Activated CD4-positive, alpha-beta memory T cell treated with anti-CD3 and anti-CD28 coated beads, Interleukin-2, amount 10 ng/mL, durations not matched to agents 7 days and 5 days (primary cell): ENCODE data around the gene CFAP126. TPM values are rescaled to one million over a fixed set of nuclear protein-coding genes. Genes with fewer than 3 reads are reported as not detected.

Experiments used
- CTCF ChIA-PET: fragments of 350-600 bp; sonication (Branson Sonifier 250); formaldehyde crosslinking; loops from one replicate; lab custom pipeline; 2021; ENCODE audit warnings: antibody characterized with exemption, inconsistent platforms; lab: Charles Lee
- POLR2A ChIA-PET: fragments of 350-600 bp; sonication (Branson Sonifier 250); formaldehyde crosslinking; loops from one replicate; lab custom pipeline; 2021; ENCODE audit warnings: antibody characterized with exemption; lab: Charles Lee
- DNase-seq: peaks from one replicate; pipeline ENCODE4 v3.0.0-alpha.2; 2020
- H3K27ac Mint-ChIP-seq: one replicate; pipeline ENCODE4 v1.8.0; 2021; ENCODE audit warnings: mild to moderate bottlenecking, mixed read lengths
- H3K27me3 Mint-ChIP-seq: one replicate; pipeline ENCODE4 v1.8.0; 2021; ENCODE audit warnings: mixed read lengths
- H3K36me3 Mint-ChIP-seq: one replicate; pipeline ENCODE4 v1.8.0; 2021; ENCODE audit warnings: low read depth, mixed read lengths
- H3K4me1 Mint-ChIP-seq: one replicate; pipeline ENCODE4 v1.8.0; 2021; ENCODE audit warnings: mixed read lengths
- H3K4me3 Mint-ChIP-seq: one replicate; pipeline ENCODE4 v1.8.0; 2021; ENCODE audit warnings: mild to moderate bottlenecking, mixed read lengths
- H3K9me3 Mint-ChIP-seq: one replicate; pipeline ENCODE4 v1.8.0; 2021; ENCODE audit warnings: mixed read lengths
- total RNA-seq, 2 experiments: library from RNA; stranded (reverse); gene quantifications; one replicate each; pipeline ENCODE4 v1.2.3, GENCODE V29; 2021

CFAP126 gene
- total RNA-seq, 2 experiments from 2014 or later: not detected

DNA sequence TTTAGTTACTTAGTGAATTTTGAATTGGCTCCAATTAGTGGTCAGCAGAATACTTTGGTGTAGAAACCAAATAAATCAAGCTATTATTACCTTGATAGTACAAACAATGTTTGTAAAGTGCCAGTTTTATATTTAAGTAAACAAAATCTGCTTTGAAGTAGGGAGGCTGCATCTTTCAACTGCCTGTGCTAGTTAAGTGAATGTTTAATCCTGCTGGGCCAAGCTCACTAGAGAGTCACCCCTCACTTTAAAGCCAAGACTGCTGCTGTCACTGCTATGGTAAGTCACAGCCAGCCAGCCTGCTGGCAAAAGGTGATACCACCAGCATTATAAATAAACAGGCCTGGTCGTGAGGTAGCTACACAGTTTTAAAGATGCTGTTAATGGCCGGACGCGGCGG is 10.3 kb upstream of the CFAP126 start:
- DNase-seq: no peak
- Mint-ChIP-seq H3K4me3 (no peak overlapping the region), H3K36me3 (no peaks in the 10 kb centered on the region), H3K27me3 (no peaks in the 10 kb centered on the region), H3K27ac (no peak overlapping the region), H3K4me1 (peaks cover 4% of the 10 kb centered on the region), H3K9me3 (no peaks in the 10 kb centered on the region)
- ChIA-PET POLR2A (no interaction called here), CTCF (interaction anchor here (0.7 to 10.8 kb wide), 4 partner anchors 150 to 261 kb away, joined by 3 to 193 read pairs (median 5); partner anchors contain the start of genes APOA2, PPOX and TOMM40L)

DNA sequence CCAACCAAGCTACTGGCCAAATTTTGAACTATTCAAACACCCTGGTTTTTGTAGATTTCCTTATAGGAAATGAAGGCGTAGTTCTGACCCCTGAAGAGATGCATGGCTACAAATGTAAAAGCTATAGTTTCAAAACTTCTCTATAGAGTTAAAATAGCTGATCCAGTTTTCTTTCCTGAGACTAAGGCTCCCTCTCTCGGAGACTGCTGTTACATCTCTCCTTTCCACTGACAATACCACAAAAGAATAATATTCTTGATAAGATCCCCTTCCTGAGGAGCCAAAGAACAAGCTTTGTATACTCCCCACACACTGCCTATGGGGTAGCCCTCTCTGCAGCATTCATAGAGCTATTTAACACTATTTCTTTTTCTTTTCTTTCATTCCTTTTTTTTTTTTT is 6.7 kb upstream of the CFAP126 start:
- no peak overlapping the region for H3K4me3 Mint-ChIP-seq
- H3K9me3 Mint-ChIP-seq: no peaks in the 10 kb centered on the region
- CTCF ChIA-PET: interaction anchor here (0.6 to 2.2 kb wide), 12 partner anchors 8 to 1290 kb away, joined by 3 to 18 read pairs (median 4); partner anchors contain the start of genes PPOX and TOMM40L
- POLR2A ChIA-PET: interaction anchor here (1.0 kb wide), 2 partner anchors 155 to 172 kb away, joined by 3 to 4 read pairs; partner anchors contain the start of gene NDUFS2
- no peaks in the 10 kb centered on the region for H3K27me3 Mint-ChIP-seq
- DNase-seq: no peak
- H3K4me1 Mint-ChIP-seq: peaks cover 8% of the 10 kb centered on the region
- no peaks in the 10 kb centered on the region for H3K36me3 Mint-ChIP-seq
- H3K27ac Mint-ChIP-seq: no peak overlapping the region

DNA sequence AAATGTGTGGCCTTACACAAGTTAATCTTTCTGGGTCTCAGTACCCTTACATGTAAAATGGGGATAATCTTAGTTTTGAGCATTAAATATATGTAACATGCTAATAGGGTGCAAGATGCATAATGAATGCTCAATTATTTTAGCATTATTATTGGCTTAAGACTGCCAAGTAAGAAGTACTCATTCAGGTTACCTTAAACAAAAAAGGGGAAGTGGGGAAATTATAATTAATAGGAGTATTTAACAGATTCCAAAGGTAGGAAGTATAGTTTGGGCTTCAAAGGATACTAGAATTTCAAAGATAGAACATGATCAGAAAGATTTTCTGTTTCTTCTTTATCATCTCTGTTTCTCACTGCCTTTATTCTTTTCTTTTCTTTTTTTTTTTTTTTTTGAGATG is 5.8 kb upstream of the CFAP126 start:
- H3K9me3 Mint-ChIP-seq: no peaks in the 10 kb centered on the region
- no peak for DNase-seq
- no peak overlapping the region for H3K4me3 Mint-ChIP-seq
- ChIA-PET POLR2A (no interaction called here), CTCF (interaction anchor here (0.8 to 2.2 kb wide), 6 partner anchors 9 to 208 kb away, joined by 3 to 18 read pairs (median 6); partner anchors contain the start of genes PPOX and TOMM40L)
- H3K27ac Mint-ChIP-seq: no peak overlapping the region
- H3K4me1 Mint-ChIP-seq: peaks cover 8% of the 10 kb centered on the region
- no peaks in the 10 kb centered on the region for H3K36me3 Mint-ChIP-seq
- no peaks in the 10 kb centered on the region for H3K27me3 Mint-ChIP-seq

DNA sequence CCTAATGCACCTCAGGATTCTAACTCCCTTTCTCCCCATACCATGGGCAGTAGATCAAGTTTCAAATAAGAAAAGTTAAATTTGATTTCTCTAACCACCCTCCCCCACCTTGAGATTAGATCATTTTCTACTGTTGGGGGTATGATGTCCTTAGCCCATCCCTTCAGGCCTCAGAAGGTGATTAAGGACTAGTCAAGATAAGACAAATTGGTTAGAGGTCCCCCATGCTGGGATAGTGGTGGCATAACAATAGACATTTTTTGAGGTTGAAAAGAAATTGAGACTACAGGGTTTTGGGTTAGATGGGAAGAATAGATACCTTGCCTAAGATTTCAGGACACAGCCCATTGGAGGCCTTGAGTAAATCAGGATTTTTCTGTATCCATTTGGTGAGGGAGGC is 2.5 kb downstream of the CFAP126 start:
- H3K36me3 Mint-ChIP-seq: peaks cover 30% of the 10 kb centered on the region
- no peak overlapping the region for H3K27ac Mint-ChIP-seq
- H3K9me3 Mint-ChIP-seq: no peaks in the 10 kb centered on the region
- ChIA-PET POLR2A (interaction anchor here (0.6 kb wide), 1 partner anchor 25 kb away, joined by 3 read pairs; no protein-coding TSS in a partner anchor), CTCF (no interaction called here)
- no peak for DNase-seq
- H3K4me3 Mint-ChIP-seq: no peak overlapping the region
- no peaks in the 10 kb centered on the region for H3K27me3 Mint-ChIP-seq
- H3K4me1 Mint-ChIP-seq: peaks cover 6% of the 10 kb centered on the region

DNA sequence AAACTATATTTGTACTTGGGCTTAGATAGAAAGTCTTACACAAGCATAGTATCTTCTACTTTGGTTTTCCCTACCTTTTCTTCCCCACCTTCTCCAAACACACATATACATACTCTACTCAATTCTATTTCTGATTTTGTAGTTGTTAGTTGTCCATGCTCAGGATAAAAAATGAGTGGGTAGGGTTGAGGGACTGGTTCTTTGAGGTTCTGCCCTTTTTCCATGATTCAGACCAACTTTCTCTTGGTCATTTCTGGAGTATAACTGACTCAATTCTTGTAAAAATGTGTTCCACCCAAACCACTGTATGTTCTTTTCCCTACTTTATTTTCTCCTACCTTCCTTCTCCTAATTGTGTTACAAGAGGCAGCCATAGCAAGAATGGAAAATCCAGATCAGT is 3.3 kb downstream of the CFAP126 start:
- Mint-ChIP-seq H3K36me3 (peaks cover 37% of the 10 kb centered on the region), H3K4me3 (no peak overlapping the region), H3K27ac (no peak overlapping the region)

DNA sequence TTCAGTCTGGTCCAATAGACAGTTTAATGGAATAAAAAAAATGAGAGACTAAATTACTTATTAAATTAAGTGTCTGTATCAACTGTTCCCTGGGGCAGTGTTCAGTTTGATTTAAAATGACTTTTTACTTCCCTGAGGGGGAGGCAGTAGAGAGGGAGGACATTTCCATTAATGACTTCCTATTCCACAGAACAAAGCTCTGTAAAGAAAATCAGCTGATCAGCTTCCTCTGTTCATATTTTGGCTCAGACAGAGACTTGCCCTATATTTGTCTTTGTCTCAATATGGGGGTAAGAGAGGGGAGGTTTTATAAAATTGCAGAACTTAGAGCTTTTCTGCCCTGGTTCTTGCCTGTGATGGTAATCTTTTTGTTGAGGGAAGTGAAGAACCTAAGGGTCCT is 8.4 kb downstream of the CFAP126 start:
- Mint-ChIP-seq H3K27me3 (no peaks in the 10 kb centered on the region), H3K36me3 (peaks cover 36% of the 10 kb centered on the region), H3K27ac (peak overlapping the region; percentile 35), H3K9me3 (no peaks in the 10 kb centered on the region), H3K4me3 (no peak overlapping the region), H3K4me1 (peaks cover 7% of the 10 kb centered on the region)
- CTCF ChIA-PET: interaction anchor here (2.2 kb wide), 1 partner anchor 68 kb away, joined by 5 read pairs; no protein-coding TSS in a partner anchor
- DNase-seq: no peak
- POLR2A ChIA-PET: no interaction called here

More for the DNA sequence above, 3.3 kb downstream of the CFAP126 start:
- ChIA-PET CTCF (no interaction called here), POLR2A (no interaction called here)
- peaks cover 10% of the 10 kb centered on the region for H3K4me1 Mint-ChIP-seq
- no peaks in the 10 kb centered on the region for H3K27me3 Mint-ChIP-seq
- no peak for DNase-seq
- H3K9me3 Mint-ChIP-seq: no peaks in the 10 kb centered on the region

DNA sequence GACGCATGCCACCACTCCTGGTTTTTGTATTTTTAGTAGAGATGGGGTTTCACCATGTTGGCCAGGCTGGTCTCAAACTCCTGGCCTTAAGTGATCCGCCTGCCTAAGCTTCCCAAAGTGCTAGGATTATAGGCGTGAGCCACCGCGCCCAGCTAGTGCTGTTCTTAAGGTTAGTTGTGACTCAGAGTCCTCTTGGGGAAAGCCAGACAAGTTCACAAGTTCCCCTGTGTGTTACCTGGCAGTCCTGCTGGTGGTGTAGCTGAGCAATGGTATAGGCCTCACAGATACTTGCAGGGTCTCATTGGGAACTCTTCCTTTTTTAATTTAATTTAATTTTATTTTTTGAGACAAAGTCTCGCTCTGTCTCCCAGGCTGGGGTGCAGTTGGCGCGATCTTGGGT is 10.6 kb downstream of the CFAP126 start:
- ChIA-PET CTCF (interaction anchor here (0.7 kb wide), 1 partner anchor 1495 kb away, joined by 3 read pairs; the partner anchor contains the start of gene VSIG8), POLR2A (no interaction called here)
- H3K9me3 Mint-ChIP-seq: no peaks in the 10 kb centered on the region
- peaks cover 7% of the 10 kb centered on the region for H3K4me1 Mint-ChIP-seq
- peaks cover 27% of the 10 kb centered on the region for H3K36me3 Mint-ChIP-seq
- H3K27me3 Mint-ChIP-seq: no peaks in the 10 kb centered on the region
- no peak overlapping the region for H3K4me3 Mint-ChIP-seq
- DNase-seq: no peak
- no peak overlapping the region for H3K27ac Mint-ChIP-seq

DNA sequence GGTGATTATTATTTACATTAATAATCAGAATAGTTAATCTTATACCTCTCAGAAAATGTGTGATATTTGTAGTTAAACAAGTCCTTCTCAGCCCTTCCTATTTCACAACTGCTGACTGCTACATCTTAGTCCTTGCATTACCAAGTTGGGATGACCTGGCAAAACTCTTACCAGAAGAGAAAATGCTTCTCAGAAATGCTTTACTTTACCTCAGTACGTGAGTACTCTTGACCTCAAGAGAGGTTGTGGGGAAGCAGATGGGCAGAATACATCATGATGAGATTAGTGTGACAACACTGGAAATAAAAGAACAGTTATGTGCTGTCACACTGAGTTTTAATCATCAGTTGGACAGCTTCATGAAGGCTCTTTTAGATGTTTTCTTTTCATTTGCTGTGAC is 16.2 kb downstream of the CFAP126 start:
- POLR2A ChIA-PET: interaction anchor here (0.7 kb wide), 1 partner anchor 38 kb away, joined by 3 read pairs; no protein-coding TSS in a partner anchor
- CTCF ChIA-PET: interaction anchor here (1.9 kb wide), 1 partner anchor 60 kb away, joined by 8 read pairs; no protein-coding TSS in a partner anchor
- Mint-ChIP-seq H3K27me3 (no peaks in the 10 kb centered on the region), H3K4me3 (no peak overlapping the region), H3K36me3 (peaks cover 16% of the 10 kb centered on the region), H3K9me3 (no peaks in the 10 kb centered on the region), H3K4me1 (peaks cover 12% of the 10 kb centered on the region), H3K27ac (peak overlapping the region; percentile 34)
- peak; percentile 16 for DNase-seq

DNA sequence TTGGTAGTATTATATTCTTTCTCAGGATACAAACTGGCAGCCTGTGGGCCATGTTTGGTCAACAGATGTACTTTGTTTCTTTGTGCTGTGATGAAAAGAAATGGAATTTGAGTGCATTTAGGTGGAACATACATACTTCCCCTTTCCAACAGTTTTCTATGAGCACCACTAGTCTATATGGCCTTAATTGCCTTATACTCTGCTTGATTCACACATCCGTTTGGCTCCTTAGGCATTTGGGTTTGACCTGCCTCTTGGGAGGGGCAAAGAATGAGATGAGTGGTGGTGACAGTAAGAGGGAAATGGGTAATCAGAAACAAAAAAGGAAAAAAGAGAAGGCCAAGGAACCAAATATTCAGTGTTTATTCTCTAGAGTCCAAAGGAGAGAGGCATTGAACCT is 17.0 kb downstream of the CFAP126 start:
- DNase-seq: no peak
- H3K4me3 Mint-ChIP-seq: no peak overlapping the region
- H3K36me3 Mint-ChIP-seq: peaks cover 12% of the 10 kb centered on the region
- CTCF ChIA-PET: interaction anchor here (2.3 kb wide), 1 partner anchor 31 kb away, joined by 7 read pairs; no protein-coding TSS in a partner anchor
- no peaks in the 10 kb centered on the region for H3K27me3 Mint-ChIP-seq
- H3K4me1 Mint-ChIP-seq: peaks cover 12% of the 10 kb centered on the region
- POLR2A ChIA-PET: no interaction called here
- no peak overlapping the region for H3K27ac Mint-ChIP-seq
- no peaks in the 10 kb centered on the region for H3K9me3 Mint-ChIP-seq

DNA sequence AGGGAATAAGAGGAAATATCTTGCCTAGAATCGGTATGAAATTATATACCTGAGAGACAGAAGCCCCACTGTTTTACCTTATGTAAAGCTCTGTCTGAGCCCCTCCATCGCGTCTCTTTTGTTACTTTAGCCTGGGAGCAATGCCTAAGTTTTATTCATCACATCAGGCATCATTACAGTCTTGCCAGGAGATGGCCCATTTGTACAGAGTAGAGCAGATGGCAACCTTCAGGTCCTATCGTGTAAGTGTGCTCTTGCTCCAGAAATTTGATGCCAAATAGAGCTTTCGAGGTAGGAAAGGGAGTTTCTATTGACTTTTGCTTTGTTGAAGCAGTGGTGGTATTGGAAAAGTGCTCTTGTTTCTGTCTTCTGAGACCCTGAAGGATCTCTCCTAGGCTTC is 24.9 kb downstream of the CFAP126 start:
- H3K27ac Mint-ChIP-seq: no peak overlapping the region
- CTCF ChIA-PET: no interaction called here
- no peaks in the 10 kb centered on the region for H3K9me3 Mint-ChIP-seq
- POLR2A ChIA-PET: interaction anchor here (1.0 kb wide), 1 partner anchor 28 kb away, joined by 3 read pairs; no protein-coding TSS in a partner anchor
- peaks cover 39% of the 10 kb centered on the region for H3K36me3 Mint-ChIP-seq
- H3K4me3 Mint-ChIP-seq: no peak overlapping the region
- no peak for DNase-seq
- H3K4me1 Mint-ChIP-seq: no peaks in the 10 kb centered on the region
- H3K27me3 Mint-ChIP-seq: no peaks in the 10 kb centered on the region

DNA sequence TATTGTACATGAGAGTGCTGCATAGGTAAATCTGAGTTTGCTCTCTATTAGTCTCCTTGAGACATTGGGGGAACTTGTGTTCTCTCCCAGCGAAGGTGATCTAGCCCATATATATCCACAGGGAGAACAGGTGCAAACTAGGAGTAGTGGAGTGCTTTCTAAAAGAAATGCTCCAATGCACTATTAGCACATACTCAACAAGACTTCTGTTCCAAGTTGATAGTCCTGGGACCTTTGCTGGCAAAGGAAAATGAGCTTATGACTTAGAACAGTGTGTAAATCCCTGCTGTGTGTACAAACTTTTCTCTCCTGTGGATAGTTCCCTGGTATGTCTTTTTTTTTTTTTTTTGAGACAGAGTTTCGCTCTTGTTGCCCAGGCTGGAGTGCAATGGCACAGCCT is 25.5 kb downstream of the CFAP126 start:
- H3K27me3 Mint-ChIP-seq: no peaks in the 10 kb centered on the region
- H3K4me1 Mint-ChIP-seq: no peaks in the 10 kb centered on the region
- no peaks in the 10 kb centered on the region for H3K9me3 Mint-ChIP-seq
- H3K27ac Mint-ChIP-seq: no peak overlapping the region
- POLR2A ChIA-PET: interaction anchor here (1.0 kb wide), 1 partner anchor 27 kb away, joined by 3 read pairs; no protein-coding TSS in a partner anchor
- peaks cover 41% of the 10 kb centered on the region for H3K36me3 Mint-ChIP-seq
- CTCF ChIA-PET: no interaction called here
- no peak for DNase-seq
- no peak overlapping the region for H3K4me3 Mint-ChIP-seq

DNA sequence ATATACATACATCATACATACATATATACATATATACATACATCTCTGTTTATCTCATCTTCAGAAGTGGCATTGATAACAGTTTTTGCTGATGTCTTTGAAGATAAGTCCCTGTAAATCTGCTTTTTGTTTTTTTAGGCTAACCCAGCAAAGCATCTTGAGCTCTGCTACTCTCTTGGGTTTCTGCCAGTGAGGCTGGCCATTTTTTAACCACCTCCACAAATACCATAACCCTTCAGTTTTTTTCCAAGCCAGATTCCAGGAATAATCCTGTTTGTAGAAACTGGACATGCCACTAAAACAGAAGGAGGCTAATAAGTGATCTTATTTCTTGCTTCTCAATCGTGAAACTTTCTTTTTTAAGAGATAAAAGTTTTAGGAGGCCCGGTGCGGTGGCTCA is 31.9 kb downstream of the CFAP126 start:
- CTCF ChIA-PET: interaction anchor here (0.6 kb wide), 1 partner anchor 110 kb away, joined by 3 read pairs; the partner anchor contains the start of gene TOMM40L
- POLR2A ChIA-PET: no interaction called here
- H3K27me3 Mint-ChIP-seq: no peaks in the 10 kb centered on the region
- H3K27ac Mint-ChIP-seq: no peak overlapping the region
- H3K36me3 Mint-ChIP-seq: peaks cover 50% of the 10 kb centered on the region
- no peak for DNase-seq
- no peaks in the 10 kb centered on the region for H3K4me1 Mint-ChIP-seq
- H3K9me3 Mint-ChIP-seq: no peaks in the 10 kb centered on the region
- no peak overlapping the region for H3K4me3 Mint-ChIP-seq

DNA sequence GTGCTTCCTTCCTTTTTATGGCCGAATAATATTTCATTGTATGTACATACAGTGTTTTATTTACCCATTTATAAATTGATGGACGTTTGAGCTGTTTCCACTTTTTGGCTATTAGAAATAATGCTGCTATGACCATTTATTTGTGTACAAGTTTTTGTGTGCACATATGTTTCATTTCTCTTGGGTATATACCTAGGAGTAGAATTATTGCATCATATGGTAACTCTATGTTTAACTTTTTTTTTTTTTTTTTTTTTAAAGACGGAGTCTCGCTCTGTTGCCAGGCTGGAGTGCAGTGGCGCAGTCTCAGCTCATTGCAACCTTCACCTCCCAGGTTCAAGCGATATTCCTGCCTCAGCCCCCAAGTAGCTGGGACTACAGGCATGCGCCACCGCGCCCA is 34.5 kb downstream of the CFAP126 start:
- Mint-ChIP-seq H3K4me3 (no peak overlapping the region), H3K36me3 (peaks cover 52% of the 10 kb centered on the region), H3K9me3 (no peaks in the 10 kb centered on the region), H3K27me3 (no peaks in the 10 kb centered on the region), H3K4me1 (no peaks in the 10 kb centered on the region), H3K27ac (no peak overlapping the region)
- POLR2A ChIA-PET: no interaction called here
- CTCF ChIA-PET: no interaction called here
- no peak for DNase-seq
